Skin of body (tissue), 1 donor: Measurements from ENCODE around the gene ARHGAP23. TPM values are rescaled to one million over a fixed set of nuclear protein-coding genes. Genes with fewer than 3 reads are reported as not detected.

Experiments
- total RNA-seq: library from RNA; depleted of rRNA; stranded (reverse); fragments of >200 nt; gene quantifications from one replicate; pipeline ENCODE4 v1.2.3, GENCODE V29; 2014

Gene ARHGAP23
- total RNA-seq, 1 donor from 2014 or later, result 73.7 TPM

Other genes with a start within 250 kb of the ARHGAP23 start
- gene TBC1D3, start 235.9 kb upstream of the ARHGAP23 start, total RNA-seq, result not detected
- gene MRPL45, start 131.3 kb upstream of the ARHGAP23 start, total RNA-seq, result 26.7 TPM
- 0.10 TPM for gene GPR179, start 84.5 kb upstream of the ARHGAP23 start, total RNA-seq
- 11.3 TPM for gene SOCS7, start 76.6 kb upstream of the ARHGAP23 start, total RNA-seq
- gene SRCIN1, start 177.5 kb downstream of the ARHGAP23 start, total RNA-seq, result 3.5 TPM
- 0.49 TPM for gene EPOP, start 246.5 kb downstream of the ARHGAP23 start, total RNA-seq